Naive thymus-derived CD8-positive, alpha-beta T cell (primary cell): Measurements from ENCODE around the gene ALK. TPM values are rescaled to one million over a fixed set of nuclear protein-coding genes. Genes with fewer than 3 reads are reported as not detected.

ENCODE experiments used
- ATAC-seq, 2 donors: fragments of 150-1000 bp; cut with Tn5 transposase in 1 of 2; sonication (Bioruptor Pico), chemical (Tn5 transposase) in 1 of 2; 1 replicate in 1 of 2; 2 replicates in 1 of 2; pipeline ENCODE4 v1.10.0; 2021; ENCODE audit warnings: mild to moderate bottlenecking in 2 of 2, moderate library complexity in 2 of 2
- POLR2A ChIA-PET: fragments of 350-600 bp; sonication (Branson Sonifier 250); formaldehyde crosslinking; loops from one replicate; lab custom pipeline; 2021; ENCODE audit warnings: antibody characterized with exemption; lab: Charles Lee
- DNase-seq, 10 donors: peaks; one replicate each; pipeline versions ENCODE4 v3.0.0 to v3.0.0-alpha.2; 2020 to 2022
- H3K27ac Mint-ChIP-seq, 10 donors: one replicate each; pipeline ENCODE4 v1.8.0; 2020 to 2022; ENCODE audit warnings: mild to moderate bottlenecking in 10 of 10, mixed read lengths in 10 of 10, moderate library complexity in 4 of 10, inconsistent platforms in 1 of 10
- H3K27me3 Mint-ChIP-seq, 5 donors: one replicate each; pipeline ENCODE4 v1.8.0; 2021 to 2022; ENCODE audit warnings: mixed read lengths in 5 of 5
- H3K36me3 Mint-ChIP-seq, 3 donors: one replicate each; pipeline ENCODE4 v1.8.0; 2020 to 2022; ENCODE audit warnings: mixed read lengths in 3 of 3, mild to moderate bottlenecking in 2 of 3, inconsistent platforms in 1 of 3
- H3K4me1 Mint-ChIP-seq, 4 donors: one replicate each; pipeline ENCODE4 v1.8.0; 2021 to 2022; ENCODE audit warnings: mixed read lengths in 4 of 4
- H3K4me3 Mint-ChIP-seq, 10 donors: one replicate each; pipeline ENCODE4 v1.8.0; 2020 to 2022; ENCODE audit warnings: mild to moderate bottlenecking in 10 of 10, mixed read lengths in 10 of 10, moderate library complexity in 6 of 10, inconsistent platforms in 1 of 10
- H3K9me3 Mint-ChIP-seq, 9 donors: one replicate each; pipeline ENCODE4 v1.8.0; 2020 to 2022; ENCODE audit warnings: mixed read lengths in 9 of 9, mild to moderate bottlenecking in 3 of 9, inconsistent platforms in 1 of 9, moderate library complexity in 1 of 9
- polyA plus RNA-seq, 3 donors: library from polyadenylated mRNA; unstranded; fragments of 300-500 nt; fragmentation: Illumina TruSeq; gene quantifications; one replicate each; pipeline ENCODE4 v1.2.3, GENCODE V29; 2021
- total RNA-seq, 8 experiments: library from RNA in 2 of 8; stranded (reverse) in 2 of 8; gene quantifications; one replicate each; pipeline ENCODE4 v1.2.3 and lab custom pipeline; 2021 to 2026

ALK gene
- total and polyA plus RNA-seq, 5 experiments from 2014 or later: 0.10 TPM; not detected in 4

- no peak for ATAC-seq
- Mint-ChIP-seq H3K27ac (no peak overlapping the region), H3K27me3 (peaks cover 11 to 86% (median 24%) of the 10 kb centered on the region in 5 donors), H3K9me3 (peaks cover 0 to 4% (median 0%) of the 10 kb centered on the region in 9 donors), H3K4me3 (no peak overlapping the region), H3K4me1 (no peaks in the 10 kb centered on the region), H3K36me3 (no peaks in the 10 kb centered on the region)
- no peak for DNase-seq
- POLR2A ChIA-PET: no interaction called here
Measured at GRCh38 chr2:29275186-29275585, 646.2 kb downstream of the ALK start.

DNA sequence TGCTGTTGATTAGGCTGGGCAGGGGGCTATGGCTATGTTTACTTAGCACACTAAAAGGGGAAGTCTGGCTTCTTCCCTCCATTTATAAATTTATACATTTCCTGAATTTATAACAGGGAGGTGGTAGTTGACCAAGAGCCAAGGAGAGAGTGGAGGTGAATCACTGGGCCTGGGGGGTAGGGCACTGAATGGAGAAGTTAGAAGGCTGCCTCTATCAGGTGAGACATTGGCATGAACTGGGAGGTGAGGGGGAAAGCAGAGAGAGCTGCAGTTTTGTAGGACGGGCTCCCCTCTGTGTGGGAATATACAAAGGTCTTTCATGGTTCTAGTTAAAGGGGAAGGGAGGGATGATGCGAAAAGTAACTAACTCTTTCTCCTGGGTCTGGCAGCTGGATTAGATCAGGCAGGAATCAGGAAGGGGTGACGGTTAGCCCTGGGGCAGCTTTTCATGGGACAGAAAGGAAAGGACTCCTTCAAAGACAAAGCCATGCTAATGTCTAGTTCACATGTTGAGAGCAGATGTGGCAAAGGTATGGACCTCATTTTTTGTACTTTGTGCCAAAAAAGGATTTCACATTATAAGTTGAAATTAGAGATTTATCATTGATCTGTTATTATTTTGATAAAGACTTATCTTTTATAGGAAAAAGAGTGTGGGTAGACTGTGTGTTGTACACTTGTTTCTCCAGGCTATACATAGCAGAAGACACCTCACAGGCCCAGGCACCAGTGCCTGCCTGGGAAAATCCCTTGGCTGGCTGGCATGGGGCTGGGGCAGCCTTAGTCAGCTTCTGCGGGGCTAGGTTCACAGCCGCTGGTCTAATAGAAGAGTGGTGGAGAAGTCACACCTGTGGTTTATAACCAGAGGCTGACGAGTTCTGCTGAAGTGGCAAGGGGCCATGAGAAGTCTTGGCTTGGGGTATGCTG, 647.4 kb downstream of the ALK start:
- Mint-ChIP-seq H3K27me3 (peaks cover 11 to 83% (median 20%) of the 10 kb centered on the region in 5 donors), H3K36me3 (no peaks in the 10 kb centered on the region), H3K4me3 (no peak overlapping the region), H3K27ac (no peak overlapping the region), H3K9me3 (no peaks in the 10 kb centered on the region), H3K4me1 (no peaks in the 10 kb centered on the region)
- no peak for ATAC-seq
- no peak for DNase-seq
- POLR2A ChIA-PET: no interaction called here

- DNase-seq (no peak), ATAC-seq (no peak)
- Mint-ChIP-seq H3K9me3 (no peaks in the 10 kb centered on the region), H3K36me3 (no peaks in the 10 kb centered on the region), H3K4me1 (no peaks in the 10 kb centered on the region), H3K27ac (no peak overlapping the region), H3K27me3 (peaks cover 10 to 75% (median 19%) of the 10 kb centered on the region in 5 donors), H3K4me3 (no peak overlapping the region)
- POLR2A ChIA-PET: no interaction called here
Measured at GRCh38 chr2:29273004-29273684, 648.2 kb downstream of the ALK start.

- no peak for ATAC-seq
Measured at GRCh38 chr2:29272311-29272710, 649.1 kb downstream of the ALK start.

GRCh38 chr2:29270701-29271121, 650.7 kb downstream of the ALK start:
- H3K27ac Mint-ChIP-seq: no peak overlapping the region
- peaks cover 5 to 54% (median 13%) of the 10 kb centered on the region in 5 donors for H3K27me3 Mint-ChIP-seq
- no peaks in the 10 kb centered on the region for H3K4me1 Mint-ChIP-seq
- peaks cover 0 to 2% (median 0%) of the 10 kb centered on the region in 9 donors for H3K9me3 Mint-ChIP-seq
- H3K4me3 Mint-ChIP-seq: no peak overlapping the region
- ATAC-seq (no peak), DNase-seq (no peak)
- H3K36me3 Mint-ChIP-seq: no peaks in the 10 kb centered on the region
- POLR2A ChIA-PET: no interaction called here

More at GRCh38 chr2:29272311-29272710, 649.1 kb downstream of the ALK start:
- Mint-ChIP-seq H3K4me3 (no peak overlapping the region), H3K9me3 (peaks cover 0 to 1% (median 0%) of the 10 kb centered on the region in 9 donors), H3K36me3 (no peaks in the 10 kb centered on the region), H3K27ac (no peak overlapping the region), H3K27me3 (peaks cover 5 to 67% (median 13%) of the 10 kb centered on the region in 5 donors), H3K4me1 (no peaks in the 10 kb centered on the region)
- POLR2A ChIA-PET: no interaction called here
- DNase-seq: no peak

DNA sequence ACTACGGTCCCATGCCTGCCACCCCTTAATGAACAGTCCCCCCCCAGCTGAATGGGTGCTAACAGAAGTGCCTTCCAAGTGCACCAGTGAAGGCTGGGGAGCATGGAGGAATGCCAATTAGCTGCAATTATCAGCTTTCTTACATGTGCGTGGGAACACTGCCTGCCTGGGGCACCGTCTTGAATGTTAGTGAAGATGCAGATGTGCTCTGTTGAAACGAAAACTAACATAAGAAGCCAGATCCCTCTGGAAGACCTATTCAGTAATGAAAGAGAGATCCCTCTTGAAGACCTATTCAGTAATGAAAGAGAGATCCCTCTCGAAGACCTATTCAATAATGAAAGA, 651.6 kb downstream of the ALK start:
- Mint-ChIP-seq H3K27ac (no peak overlapping the region), H3K36me3 (no peaks in the 10 kb centered on the region), H3K4me1 (no peaks in the 10 kb centered on the region), H3K9me3 (peaks cover 0 to 2% (median 0%) of the 10 kb centered on the region in 9 donors), H3K27me3 (peaks cover 4 to 47% (median 11%) of the 10 kb centered on the region in 5 donors), H3K4me3 (no peak overlapping the region)
- ATAC-seq (no peak), DNase-seq (no peak)
- POLR2A ChIA-PET: no interaction called here

DNA sequence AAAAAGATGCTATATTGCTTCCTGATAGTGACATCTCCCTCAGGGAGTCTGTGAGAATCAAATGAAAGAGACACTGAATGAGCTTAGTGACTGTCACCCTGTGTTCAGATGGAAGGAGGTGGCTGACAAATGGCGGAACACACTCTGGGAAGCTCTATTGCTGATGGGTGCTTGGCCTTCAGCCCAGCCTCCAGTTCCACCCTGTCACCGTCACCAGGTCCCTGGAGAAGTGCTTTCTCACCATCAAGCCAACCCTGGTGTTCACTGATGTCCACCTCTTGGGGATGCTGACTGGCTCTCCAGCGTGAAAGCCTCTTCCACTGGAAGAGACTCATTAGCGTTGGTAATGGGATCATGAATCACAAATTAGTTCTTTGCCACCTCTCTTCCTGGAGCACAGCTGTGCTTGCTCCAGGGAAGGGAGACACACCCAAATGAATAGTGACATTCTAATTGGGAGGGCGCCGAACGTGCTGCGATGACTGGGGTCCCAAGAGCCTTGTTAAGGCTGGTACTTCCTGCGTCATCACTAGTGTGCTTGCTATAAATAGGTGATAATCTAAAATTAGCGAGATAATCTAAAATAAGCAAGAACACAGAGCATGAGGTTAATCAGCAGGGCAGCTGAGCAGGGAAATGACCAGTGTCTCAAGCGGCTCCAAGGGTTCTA, 652.2 kb downstream of the ALK start:
- H3K4me1 Mint-ChIP-seq: no peaks in the 10 kb centered on the region
- H3K9me3 Mint-ChIP-seq: peaks cover 0 to 3% (median 0%) of the 10 kb centered on the region in 9 donors
- no peak overlapping the region for H3K27ac Mint-ChIP-seq
- no peak overlapping the region for H3K4me3 Mint-ChIP-seq
- no peak for ATAC-seq
- POLR2A ChIA-PET: no interaction called here
- no peak for DNase-seq
- no peaks in the 10 kb centered on the region for H3K36me3 Mint-ChIP-seq
- H3K27me3 Mint-ChIP-seq: peaks cover 4 to 42% (median 11%) of the 10 kb centered on the region in 5 donors

- Mint-ChIP-seq H3K9me3 (peaks cover 0 to 6% (median 0%) of the 10 kb centered on the region in 9 donors), H3K4me1 (no peaks in the 10 kb centered on the region), H3K27me3 (peaks cover 4 to 38% (median 8%) of the 10 kb centered on the region in 5 donors), H3K36me3 (peaks cover 0 to 5% (median 2%) of the 10 kb centered on the region in 3 donors), H3K4me3 (no peak overlapping the region), H3K27ac (no peak overlapping the region)
- DNase-seq: no peak
- ATAC-seq: no peak
- POLR2A ChIA-PET: no interaction called here
Measured at GRCh38 chr2:29267720-29268119, 653.7 kb downstream of the ALK start.

DNA sequence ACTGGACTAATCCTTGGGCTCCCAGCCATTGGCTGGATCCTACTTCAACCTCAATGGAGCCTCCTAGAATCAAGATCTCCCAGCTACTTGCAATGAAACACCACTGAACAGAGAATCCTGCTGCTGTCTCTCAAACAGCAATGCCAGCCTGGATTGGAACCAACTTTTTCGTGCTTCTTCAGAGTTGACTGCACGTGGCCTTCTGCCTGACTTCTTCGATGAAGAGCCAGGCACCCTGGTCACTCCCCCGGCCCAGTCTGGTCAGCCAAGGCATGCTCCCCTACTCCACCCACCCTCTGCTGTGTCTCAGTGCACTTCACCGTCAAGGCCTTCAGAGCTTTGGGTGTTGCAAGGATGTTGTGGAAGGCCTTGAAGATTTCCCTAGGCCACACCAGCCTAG, 657.5 kb downstream of the ALK start:
- no peak for DNase-seq
- ATAC-seq: no peak
- peaks cover 0 to 6% (median 0%) of the 10 kb centered on the region in 9 donors for H3K9me3 Mint-ChIP-seq
- H3K27me3 Mint-ChIP-seq: peaks cover 6 to 38% (median 11%) of the 10 kb centered on the region in 5 donors
- H3K36me3 Mint-ChIP-seq: peaks cover 0 to 5% (median 2%) of the 10 kb centered on the region in 3 donors
- POLR2A ChIA-PET: no interaction called here
- H3K4me1 Mint-ChIP-seq: no peaks in the 10 kb centered on the region
- H3K4me3 Mint-ChIP-seq: no peak overlapping the region
- no peak overlapping the region for H3K27ac Mint-ChIP-seq

- no peak overlapping the region for H3K27ac Mint-ChIP-seq
- H3K27me3 Mint-ChIP-seq: peaks cover 6 to 38% (median 11%) of the 10 kb centered on the region in 5 donors
- H3K4me3 Mint-ChIP-seq: no peak overlapping the region
- H3K36me3 Mint-ChIP-seq: peaks cover 0 to 5% (median 2%) of the 10 kb centered on the region in 3 donors
- no peak for DNase-seq
- peaks cover 0 to 6% (median 0%) of the 10 kb centered on the region in 9 donors for H3K9me3 Mint-ChIP-seq
- POLR2A ChIA-PET: no interaction called here
- no peaks in the 10 kb centered on the region for H3K4me1 Mint-ChIP-seq
- no peak for ATAC-seq
Measured at GRCh38 chr2:29262681-29263260, 658.6 kb downstream of the ALK start.

DNA sequence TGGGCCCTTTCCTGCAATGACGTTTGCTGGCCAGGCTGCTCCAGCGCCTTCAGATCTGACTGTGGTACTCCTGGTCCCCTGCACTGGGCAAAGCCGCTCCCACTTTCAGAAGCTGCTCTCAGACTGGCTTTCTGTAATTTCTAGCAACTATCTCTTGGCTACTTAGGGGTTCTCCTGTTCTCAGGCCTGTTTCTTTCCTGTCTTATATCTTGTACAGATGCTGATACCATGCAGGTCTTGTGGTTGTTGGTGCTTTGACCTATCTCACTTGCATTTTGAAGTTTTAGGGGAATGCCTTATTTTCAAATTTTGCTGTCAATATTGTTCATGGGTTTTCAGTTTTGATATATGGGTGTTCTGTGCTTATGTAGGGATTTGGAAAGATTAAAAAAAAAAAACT, 660.4 kb downstream of the ALK start:
- peaks cover 0 to 5% (median 2%) of the 10 kb centered on the region in 3 donors for H3K36me3 Mint-ChIP-seq
- DNase-seq: no peak

GRCh38 chr2:29260142-29260772, 661.1 kb downstream of the ALK start:
- peaks cover 7 to 52% (median 16%) of the 10 kb centered on the region in 5 donors for H3K27me3 Mint-ChIP-seq
- H3K4me1 Mint-ChIP-seq: no peaks in the 10 kb centered on the region
- DNase-seq (no peak), ATAC-seq (no peak)
- no peak overlapping the region for H3K27ac Mint-ChIP-seq
- no peak overlapping the region for H3K4me3 Mint-ChIP-seq
- peaks cover 0 to 4% (median 0%) of the 10 kb centered on the region in 9 donors for H3K9me3 Mint-ChIP-seq
- POLR2A ChIA-PET: no interaction called here
- peaks cover 0 to 5% (median 2%) of the 10 kb centered on the region in 3 donors for H3K36me3 Mint-ChIP-seq

More for the DNA sequence above, 660.4 kb downstream of the ALK start:
- no peak overlapping the region for H3K27ac Mint-ChIP-seq
- no peaks in the 10 kb centered on the region for H3K4me1 Mint-ChIP-seq
- H3K27me3 Mint-ChIP-seq: peaks cover 4 to 52% (median 13%) of the 10 kb centered on the region in 5 donors
- POLR2A ChIA-PET: no interaction called here
- H3K9me3 Mint-ChIP-seq: peaks cover 0 to 4% (median 0%) of the 10 kb centered on the region in 9 donors
- ATAC-seq: no peak
- no peak overlapping the region for H3K4me3 Mint-ChIP-seq
